Spleen (tissue), 7 donors: ENCODE data around the gene ANKRD29.

Experiments
- CTCF ChIP-seq, 11 experiments: fragments of 200-600 bp in 7 of 11; fragments of 450-650 bp in 4 of 11; sonication (generic) in 4 of 11; IDR thresholded peaks in 8 of 11; conservative IDR thresholded peaks in 3 of 11; 1 replicate in 7 of 11; 2 replicates in 4 of 11; pipeline versions ENCODE4 v1.4.0 to v1.8.0; 2016 to 2021; ENCODE audit warnings: antibody characterized with exemption in 11 of 11, inconsistent platforms in 4 of 11, mild to moderate bottlenecking in 1 of 11
- POLR2AphosphoS5 ChIP-seq, 3 donors: sonication (generic); formaldehyde crosslinking; IDR thresholded peaks; one replicate each; pipeline ENCODE4 v1.5.1; 2017; ENCODE audit warnings: antibody characterized with exemption in 3 of 3
- donor health status: DM: no; HTN: no; CAD: no; lungs with moderate emphysema.
- donor health status: DM: no; HTN: no; CAD: no.
- donor health status: DM: no; HTN: no; CAD: no.

GRCh38 chr18:23667114-23667513, 4.4 kb upstream of the ANKRD29 start:
- no peak for TF ChIP-seq CTCF (IDR thresholded peaks at IDR 0.05 in 8 of 11, conservative IDR thresholded peaks at IDR 0.05 in 3 of 11)
- TF ChIP-seq POLR2AphosphoS5 (IDR thresholded peaks at IDR 0.05), result no peak
